ENCODE results near the gene LDLRAD3.

DNA sequence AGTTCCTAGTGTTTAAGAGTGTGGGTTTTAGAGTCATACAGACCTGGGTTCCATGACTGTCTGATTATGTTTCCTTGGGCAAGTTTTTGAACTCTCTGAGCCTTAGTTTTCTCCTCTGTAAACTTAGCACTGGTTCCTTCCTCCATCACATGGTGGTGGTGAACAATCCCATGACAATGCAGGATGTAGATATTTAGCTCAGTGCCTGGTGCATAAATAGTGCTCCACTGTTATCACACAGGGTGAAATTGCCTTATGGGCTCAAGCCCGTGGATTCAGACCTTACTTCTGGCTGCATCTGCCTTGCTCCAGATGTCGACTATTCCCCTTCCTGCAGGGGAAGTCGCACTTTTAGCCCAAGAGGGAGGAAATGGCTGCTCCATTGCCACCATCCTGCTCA lies 62.7 kb downstream of the LDLRAD3 start:
- TF ChIP-seq GATA2 (IDR thresholded peaks at IDR 0.05; ENCODE audit: low read depth, low read length) (no peak), GATA3 (IDR thresholded peaks at IDR 0.05; ENCODE audit: low read depth, low read length) (no peak)

Data from SH-SY5Y (cell line).